Heart left ventricle (tissue), 16 donors: ENCODE results near the gene MACROH2A2. TPM values are rescaled to one million over a fixed set of nuclear protein-coding genes. Genes with fewer than 3 reads are reported as not detected.

Experiments
- ATAC-seq, 4 donors: fragments of 200-7000 bp; cut with Tn5 transposase; one replicate each; pipeline ENCODE4 v1.9.1; 2020 to 2022; ENCODE audit warnings: moderate library complexity in 4 of 4, mild to moderate bottlenecking in 3 of 4, moderate number of reproducible peaks in 1 of 4
- DNase-seq, 5 donors: peaks; one replicate each; pipeline ENCODE4 v3.0.0-alpha.2; 2020
- H3K27ac ChIP-seq, 12 donors: fragments of 200-600 bp; sonication (generic) in 4 of 12; one replicate each; pipeline versions ENCODE4 v1.5.0 to v1.8.0; 2016 to 2022; ENCODE audit warnings: mild to moderate bottlenecking in 2 of 12
- H3K27me3 ChIP-seq, 9 donors: fragments of 200-600 bp; sonication (generic) in 2 of 9; one replicate each; pipeline versions ENCODE4 v1.5.1 to v1.8.0; 2016 to 2022; ENCODE audit warnings: mild to moderate bottlenecking in 3 of 9
- H3K36me3 ChIP-seq, 9 donors: fragments of 200-600 bp; sonication (generic) in 2 of 9; one replicate each; pipeline versions ENCODE4 v1.5.0 to v1.8.0; 2018 to 2022; ENCODE audit warnings: mild to moderate bottlenecking in 2 of 9
- H3K4me1 ChIP-seq, 12 donors: fragments of 200-600 bp; sonication (generic) in 4 of 12; one replicate each; pipeline versions ENCODE4 v1.5.0 to v1.8.0; 2016 to 2022; ENCODE audit warnings: mild to moderate bottlenecking in 3 of 12
- H3K4me3 ChIP-seq, 12 donors: fragments of 200-600 bp; sonication (generic) in 4 of 12; one replicate each; pipeline versions ENCODE4 v1.5.0 to v1.8.0; 2017 to 2022; ENCODE audit warnings: mild to moderate bottlenecking in 9 of 12, moderate library complexity in 4 of 12
- H3K9me3 ChIP-seq, 12 donors: fragments of 200-600 bp; sonication (generic) in 4 of 12; one replicate each; pipeline versions ENCODE4 v1.5.0 to v1.8.0; 2016 to 2022; ENCODE audit warnings: mild to moderate bottlenecking in 1 of 12
- POLR2A ChIP-seq, 2 donors: fragments of 450-650 bp; IDR thresholded peaks; one replicate each; pipeline ENCODE4 v1.6.1; 2017; ENCODE audit warnings: antibody characterized with exemption in 2 of 2, mild to moderate bottlenecking in 2 of 2, moderate library complexity in 2 of 2
- WGBS, 4 donors: extraction: QIAGEN DNeasy Blood & Tissue Kit in 2 of 4; methylation state at CpG; one replicate each; pipeline versions ENCODE4 v1.1.5 to v1.1.7; 2013 to 2018; 5-methylcytosine and 5-hydroxymethylcytosine counted together
- intact Hi-C, 10 donors: fragments of 100-400 bp; cut with DNase I; formaldehyde crosslinking; loops; one replicate each; pipeline versions ENCODE4 v1.11.1 to v1.14.2; 2022
- polyA plus RNA-seq, 2 donors: library from polyadenylated mRNA; stranded (reverse); fragments of 200-250 nt; gene quantifications; one replicate each; pipeline ENCODE4 v1.2.3, GENCODE V29; 2013
- total RNA-seq, 9 donors: library from RNA; depleted of rRNA in 2 of 9; stranded (reverse); fragments of >200 nt in 2 of 9; fragmentation: NEBNext Ultra II Directional in 3 of 9; extraction: Animal tissue kit (Norgen Biotek cat#: 25700) in 3 of 9; gene quantifications; one replicate each; pipeline versions ENCODE4 v1.1.0 to v1.2.4, GENCODE V29; 2016 to 2023
- TF ChIP-seq, protein P1 (sequence below), 12 donors: fragments of 200-600 bp; sonication (generic) in 4 of 12; IDR thresholded peaks; one replicate each; pipeline versions ENCODE4 v1.5.0 to v1.8.0; 2018 to 2022; ENCODE audit warnings: antibody characterized with exemption in 12 of 12, mild to moderate bottlenecking in 5 of 12
- donor health status: ischemic (EF 13 %, LVEDD 7.1; RV severe dilation, severe dysfunction).
- donor health status: healthy with polysubstance abuse.
- donor health status: DM: no; HTN: yes; CAD: no.
- donor health status: DM: no; HTN: no; CAD: no.
- donor health status: ischemic (EF 25% LVEDD 6.9; RV normal size, moderate dysfunction).
- donor health status: ischemic (EF 25% LVEDD 5.7; RV mildly dilated, moderate dysfunction).
- donor health status: healthy.
- donor health status: DM: yes; HTN: yes; CAD: no.
- donor health status: ischemic (EF 35%, LVEDD 5.7; RV mildly dilated, moderate dysfunction).
- donor health status: nonischemic (EF 11% LVEDD 7.7; RV severe dilation, severe dysfunction).
- donor health status: DM: yes; HTN: yes; CAD: no.
- donor health status: PGD.
- donor health status: ischemic (EF 29% LVEDD 5.4; RV normal size, mild dysfunction).
- donor health status: nonischemic (EF 23%, LVEDD 6.1; RV moderate dilation, normal function).

The MACROH2A2 gene
- total and polyA plus RNA-seq, 11 donors = 11.8 to 21.3 (median 13.3) TPM

DNA sequence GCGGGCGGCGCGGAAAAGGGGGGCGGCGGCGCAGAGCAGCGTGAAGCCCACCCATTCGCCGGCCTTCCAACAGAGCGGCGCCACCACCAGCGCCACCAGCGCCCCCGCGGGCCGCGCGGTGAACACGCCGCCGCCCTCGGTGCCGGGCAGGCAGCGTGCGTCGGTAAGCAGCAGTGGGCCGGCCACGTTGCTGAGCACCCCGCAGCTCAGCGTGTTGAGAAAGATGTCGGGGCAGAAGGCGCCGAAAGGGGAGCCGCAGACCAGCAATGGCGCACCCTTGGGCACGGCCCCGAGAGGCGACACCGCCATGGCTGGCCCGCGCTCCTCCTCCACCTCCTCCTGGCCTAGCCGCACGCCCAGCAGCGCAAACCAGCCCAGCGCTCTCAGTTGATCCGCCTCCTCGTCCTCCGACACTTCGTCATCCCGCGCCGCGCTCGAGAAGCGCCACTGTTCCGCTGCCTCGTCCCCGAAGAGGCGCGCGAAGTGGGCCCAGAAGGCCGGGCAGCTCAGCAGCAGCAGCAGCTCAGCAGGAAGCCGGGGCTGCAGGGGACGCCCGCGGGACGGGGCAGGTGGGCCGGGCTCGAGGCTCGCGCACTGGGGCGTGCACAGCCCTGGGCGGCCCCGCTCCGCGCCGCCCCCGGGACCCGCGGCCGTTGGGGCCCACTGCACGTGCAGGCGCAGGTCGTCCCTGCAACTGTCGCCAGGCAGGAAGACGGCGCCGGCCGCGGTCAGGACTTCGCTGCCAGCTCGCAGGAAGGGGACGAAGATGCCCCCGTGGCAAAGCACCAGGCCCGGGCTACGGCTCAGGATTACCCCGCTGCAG is 93.2 kb downstream of the MACROH2A2 start:
- Histone ChIP-seq H3K9me3 (no peaks in the 10 kb centered on the region), H3K27ac (peak overlapping the region; percentile 73 to 95 (median 90)), H3K27me3 (no peaks in the 10 kb centered on the region), H3K4me1 (peaks cover 0 to 33% (median 15%) of the 10 kb centered on the region in 12 donors), H3K4me3 (peak overlapping the region; percentile 38 to 97 (median 80)), H3K36me3 (peaks cover 0 to 32% (median 20%) of the 10 kb centered on the region in 9 donors)
- TF ChIP-seq, protein P1, sequence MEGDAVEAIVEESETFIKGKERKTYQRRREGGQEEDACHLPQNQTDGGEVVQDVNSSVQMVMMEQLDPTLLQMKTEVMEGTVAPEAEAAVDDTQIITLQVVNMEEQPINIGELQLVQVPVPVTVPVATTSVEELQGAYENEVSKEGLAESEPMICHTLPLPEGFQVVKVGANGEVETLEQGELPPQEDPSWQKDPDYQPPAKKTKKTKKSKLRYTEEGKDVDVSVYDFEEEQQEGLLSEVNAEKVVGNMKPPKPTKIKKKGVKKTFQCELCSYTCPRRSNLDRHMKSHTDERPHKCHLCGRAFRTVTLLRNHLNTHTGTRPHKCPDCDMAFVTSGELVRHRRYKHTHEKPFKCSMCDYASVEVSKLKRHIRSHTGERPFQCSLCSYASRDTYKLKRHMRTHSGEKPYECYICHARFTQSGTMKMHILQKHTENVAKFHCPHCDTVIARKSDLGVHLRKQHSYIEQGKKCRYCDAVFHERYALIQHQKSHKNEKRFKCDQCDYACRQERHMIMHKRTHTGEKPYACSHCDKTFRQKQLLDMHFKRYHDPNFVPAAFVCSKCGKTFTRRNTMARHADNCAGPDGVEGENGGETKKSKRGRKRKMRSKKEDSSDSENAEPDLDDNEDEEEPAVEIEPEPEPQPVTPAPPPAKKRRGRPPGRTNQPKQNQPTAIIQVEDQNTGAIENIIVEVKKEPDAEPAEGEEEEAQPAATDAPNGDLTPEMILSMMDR (IDR thresholded peaks at IDR 0.05) = peak in 11 of 12 donors; percentile 23 to 76 (median 56)
- TF ChIP-seq POLR2A (IDR thresholded peaks at IDR 0.05) = no peak
- intact Hi-C loops = loop anchor here in 3 of 10 donors (1.0 to 2.0 kb wide), 2 partner anchors 24 to 29 kb away; partner anchors contain the start of gene SAR1A (in 1 of the 3)
- 0 to 1% (median 0%) methylated on average over 9 to 98 of the region's 98 CpGs for WGBS, 4 donors
- peak; percentile 56 to 85 (median 69) for DNase-seq
- peak in 3 of 4 donors; percentile 48 to 75 (median 72) for ATAC-seq

DNA sequence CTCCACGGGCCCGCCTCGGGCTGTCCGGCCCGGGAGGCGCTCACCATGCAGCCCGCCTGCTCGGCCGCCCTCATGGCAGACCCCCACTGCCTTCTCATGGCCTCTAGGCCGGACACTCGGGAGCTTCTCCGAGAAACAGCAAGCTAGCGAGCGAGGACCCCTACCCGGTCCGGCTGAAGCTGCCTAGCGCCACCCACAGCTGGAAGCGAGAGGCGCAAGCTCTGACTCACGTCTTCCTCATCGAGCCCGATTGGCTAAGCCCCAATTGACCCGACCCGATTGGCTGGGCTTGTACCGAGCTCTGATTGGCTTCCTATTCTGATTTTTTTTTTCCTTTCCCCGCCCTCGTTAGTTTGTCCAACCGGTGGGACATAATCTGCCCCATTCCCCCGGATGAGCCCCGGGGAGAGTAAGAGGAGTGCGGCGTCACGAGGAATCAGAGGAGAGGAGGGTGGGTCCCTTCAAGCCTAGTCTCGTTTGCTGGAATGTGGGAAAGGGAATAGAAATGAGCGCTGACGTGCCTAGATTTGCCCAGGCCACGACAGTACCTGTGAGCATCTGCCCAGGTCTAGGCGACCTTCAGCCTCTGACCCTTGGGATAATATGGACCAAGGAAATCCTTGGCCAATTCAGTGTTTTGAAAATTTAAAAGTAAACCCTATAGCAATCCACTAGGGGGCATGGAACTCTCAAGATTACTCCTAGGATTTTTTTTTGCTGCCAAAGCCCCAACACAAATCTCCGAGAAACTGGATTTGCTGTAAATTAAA is 94.0 kb downstream of the MACROH2A2 start, which contains the start of gene TYSND1:
Gene TYSND1 (minus strand): TSS at position 212 of the 770 bp plus-strand sequence. CDS start 114 bp downstream, at position 98.
- DNase-seq = peak; percentile 96 to 98 (median 97)
- H3K9me3 ChIP-seq = no peaks in the 10 kb centered on the region
- peak within 1 kb of the TSS; percentile 38 to 97 (median 80) for H3K4me3 ChIP-seq
- H3K27me3 ChIP-seq = no peaks in the 10 kb centered on the region
- peaks cover 0 to 36% (median 21%) of the 10 kb centered on the region in 9 donors for H3K36me3 ChIP-seq
- peaks cover 0 to 33% (median 15%) of the 10 kb centered on the region in 12 donors for H3K4me1 ChIP-seq
- WGBS, 4 donors = 1 to 2% (median 1%) methylated on average over 25 to 39 of the region's 39 CpGs
- peak within 1 kb of the TSS; percentile 73 to 95 (median 90) for H3K27ac ChIP-seq
- intact Hi-C loops = loop anchor here in 3 of 10 donors (1.0 to 2.0 kb wide), 2 partner anchors 24 to 30 kb away; partner anchors contain the start of gene SAR1A (in 1 of the 3)
- peak; percentile 91 to 97 (median 94) for ATAC-seq
- TF ChIP-seq, protein P1 (IDR thresholded peaks at IDR 0.05) = peak; percentile 52 to 89 (median 68)
- peak; percentile 13 to 88 for TF ChIP-seq POLR2A (IDR thresholded peaks at IDR 0.05)

DNA sequence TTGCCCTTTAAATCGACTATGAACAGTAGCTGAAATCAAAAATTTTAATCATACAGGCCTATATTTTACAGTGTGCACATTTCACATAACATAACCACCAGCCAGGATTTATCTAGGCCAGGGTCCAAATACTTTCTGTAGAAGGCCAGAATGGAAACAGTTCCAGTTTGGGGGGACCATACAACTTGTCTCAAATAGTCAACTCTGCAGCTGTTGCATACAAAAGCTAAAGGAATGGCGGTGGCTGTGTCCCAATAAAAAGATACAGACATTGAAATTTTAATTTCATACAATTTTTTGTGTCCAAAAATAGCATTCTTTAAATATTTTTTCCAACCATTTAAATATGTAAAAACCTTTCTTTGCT is 94.6 kb downstream of the MACROH2A2 start:
- Histone ChIP-seq H3K4me1 (peaks cover 0 to 33% (median 15%) of the 10 kb centered on the region in 12 donors), H3K9me3 (no peaks in the 10 kb centered on the region), H3K36me3 (peaks cover 0 to 41% (median 26%) of the 10 kb centered on the region in 9 donors), H3K4me3 (peak overlapping the region in 6 of 12 donors; percentile 71 to 97 (median 88)), H3K27me3 (no peaks in the 10 kb centered on the region), H3K27ac (peak overlapping the region in 10 of 12 donors; percentile 82 to 95 (median 90))
- TF ChIP-seq POLR2A (IDR thresholded peaks at IDR 0.05) = no peak
- TF ChIP-seq, protein P1 (IDR thresholded peaks at IDR 0.05) = no peak
- ATAC-seq = no peak
- intact Hi-C loops = loop anchor here in 2 of 10 donors (2.0 kb wide), 1 partner anchor 30 kb away; no protein-coding TSS in a partner anchor
- 39 to 50% (median 43%) methylated on average over 2 of the region's 2 CpGs for WGBS, 4 donors
- no peak for DNase-seq
